Measurements from ENCODE around the gene ANKEF1. TPM values are rescaled to one million over a fixed set of nuclear protein-coding genes. Genes with fewer than 3 reads are reported as not detected.

Gene ANKEF1
- 2.5 TPM for polyA plus RNA-seq (2013)

- POLR2A ChIA-PET = no interaction called here
- Histone ChIP-seq H3K9me3 (ENCODE audit: control extremely low read depth in 1 of 5, control insufficient read depth in 4 of 5, insufficient read depth in 2 of 5, low read depth in 1 of 5, low read length in 4 of 5) (no peaks in the 10 kb centered on the region), H3K36me3 (ENCODE audit: control insufficient read depth in 4 of 4, insufficient read depth in 4 of 4, low read length in 3 of 4) (peaks cover 0 to 3% (median 0%) of the 10 kb centered on the region in 4 experiments), H3K27me3 (replicated peaks in 2 of 5; ENCODE audit: control insufficient read depth in 4 of 5, insufficient read depth in 5 of 5, low read length in 4 of 5) (peaks cover 0 to 2% (median 0%) of the 10 kb centered on the region in 5 experiments), H3K4me1 (ENCODE audit: control extremely low read depth in 1 of 4, control insufficient read depth in 4 of 4, insufficient read depth in 4 of 4, low read length in 3 of 4) (peaks cover 3 to 9% (median 7%) of the 10 kb centered on the region in 4 experiments), H3K27ac (ENCODE audit: insufficient read depth in 1 of 2, low read depth in 1 of 2, low read length in 2 of 2, poor library complexity in 1 of 2, severe bottlenecking in 2 of 2) (no peak within 1 kb of the TSS), H3K4me3 (ENCODE audit: control insufficient read depth in 1 of 7, extremely low read depth in 1 of 7, insufficient read depth in 4 of 7, low read depth in 2 of 7, low read length in 6 of 7) (peak within 1 kb of the TSS; percentile 32 to 84 (median 71))
- CTCF ChIA-PET = interaction anchor here (1.3 kb wide), 1 partner anchor 48 kb away, joined by 3 read pairs; no protein-coding TSS in a partner anchor
- peak; percentile 61 to 84 (median 74) for DNase-seq
- WGBS (ENCODE audit: insufficient coverage) = under 1% methylated on average over 40 of the region's 65 CpGs
These were observed at the start of gene ANKEF1 for GRCh38 chr20:10034717-10035571. TSS of gene ANKEF1 (plus strand) at chr20:10034987. CDS start at chr20:10038302, 3,315 bp downstream.

GRCh38 chr20:9985281-9985680, 49.5 kb upstream of the ANKEF1 start:
- H3K4me3 ChIP-seq (ENCODE audit: control insufficient read depth in 1 of 7, extremely low read depth in 1 of 7, insufficient read depth in 4 of 7, low read depth in 2 of 7, low read length in 6 of 7) = no peak overlapping the region
- H3K27me3 ChIP-seq (replicated peaks in 2 of 5; ENCODE audit: control insufficient read depth in 4 of 5, insufficient read depth in 5 of 5, low read length in 4 of 5) = no peaks in the 10 kb centered on the region
- no peaks in the 10 kb centered on the region for H3K9me3 ChIP-seq (ENCODE audit: control extremely low read depth in 1 of 5, control insufficient read depth in 4 of 5, insufficient read depth in 2 of 5, low read depth in 1 of 5, low read length in 4 of 5)
- no peak overlapping the region for H3K27ac ChIP-seq (ENCODE audit: insufficient read depth in 1 of 2, low read depth in 1 of 2, low read length in 2 of 2, poor library complexity in 1 of 2, severe bottlenecking in 2 of 2)
- POLR2A ChIA-PET = no interaction called here
- H3K36me3 ChIP-seq (ENCODE audit: control insufficient read depth in 4 of 4, insufficient read depth in 4 of 4, low read length in 3 of 4) = no peaks in the 10 kb centered on the region
- peaks cover 0 to 13% (median 3%) of the 10 kb centered on the region in 4 experiments for H3K4me1 ChIP-seq (ENCODE audit: control extremely low read depth in 1 of 4, control insufficient read depth in 4 of 4, insufficient read depth in 4 of 4, low read length in 3 of 4)
- no peak for DNase-seq
- CTCF ChIA-PET = interaction anchor here (1.1 to 3.9 kb wide), 2 partner anchors 9 to 105 kb away, joined by 3 to 13 read pairs; no protein-coding TSS in a partner anchor

- ChIA-PET CTCF (interaction anchor here (1.1 to 3.9 kb wide), 3 partner anchors 9 to 105 kb away, joined by 3 to 13 read pairs (median 3); no protein-coding TSS in a partner anchor), POLR2A (no interaction called here)
- DNase-seq = no peak
- H3K36me3 ChIP-seq (ENCODE audit: control insufficient read depth in 4 of 4, insufficient read depth in 4 of 4, low read length in 3 of 4) = no peaks in the 10 kb centered on the region
- peaks cover 0 to 13% (median 3%) of the 10 kb centered on the region in 4 experiments for H3K4me1 ChIP-seq (ENCODE audit: control extremely low read depth in 1 of 4, control insufficient read depth in 4 of 4, insufficient read depth in 4 of 4, low read length in 3 of 4)
- 100% methylated on average over 1 of the region's 2 CpGs for WGBS (ENCODE audit: insufficient coverage)
- no peaks in the 10 kb centered on the region for H3K27me3 ChIP-seq (replicated peaks in 2 of 5; ENCODE audit: control insufficient read depth in 4 of 5, insufficient read depth in 5 of 5, low read length in 4 of 5)
- H3K27ac ChIP-seq (ENCODE audit: insufficient read depth in 1 of 2, low read depth in 1 of 2, low read length in 2 of 2, poor library complexity in 1 of 2, severe bottlenecking in 2 of 2) = no peak overlapping the region
- no peaks in the 10 kb centered on the region for H3K9me3 ChIP-seq (ENCODE audit: control extremely low read depth in 1 of 5, control insufficient read depth in 4 of 5, insufficient read depth in 2 of 5, low read depth in 1 of 5, low read length in 4 of 5)
- no peak overlapping the region for H3K4me3 ChIP-seq (ENCODE audit: control insufficient read depth in 1 of 7, extremely low read depth in 1 of 7, insufficient read depth in 4 of 7, low read depth in 2 of 7, low read length in 6 of 7)
These were observed 49.0 kb upstream of the ANKEF1 start for GRCh38 chr20:9985773-9986172.

- CTCF ChIA-PET = interaction anchor here (1.1 to 1.9 kb wide), 2 partner anchors 13 to 101 kb away, joined by 4 to 5 read pairs; no protein-coding TSS in a partner anchor
- peaks cover 0 to 1% (median 0%) of the 10 kb centered on the region in 5 experiments for H3K9me3 ChIP-seq (ENCODE audit: control extremely low read depth in 1 of 5, control insufficient read depth in 4 of 5, insufficient read depth in 2 of 5, low read depth in 1 of 5, low read length in 4 of 5)
- H3K4me3 ChIP-seq (ENCODE audit: control insufficient read depth in 1 of 7, extremely low read depth in 1 of 7, insufficient read depth in 4 of 7, low read depth in 2 of 7, low read length in 6 of 7) = no peak overlapping the region
- WGBS (ENCODE audit: insufficient coverage) = no CpG with 5 or more reads among the region's 1 CpG
- DNase-seq = peak in 2 of 3 donors; percentile 63 to 73
- H3K27me3 ChIP-seq (replicated peaks in 2 of 5; ENCODE audit: control insufficient read depth in 4 of 5, insufficient read depth in 5 of 5, low read length in 4 of 5) = no peaks in the 10 kb centered on the region
- POLR2A ChIA-PET = no interaction called here
- H3K4me1 ChIP-seq (ENCODE audit: control extremely low read depth in 1 of 4, control insufficient read depth in 4 of 4, insufficient read depth in 4 of 4, low read length in 3 of 4) = peaks cover 0 to 13% (median 2%) of the 10 kb centered on the region in 4 experiments
- H3K36me3 ChIP-seq (ENCODE audit: control insufficient read depth in 4 of 4, insufficient read depth in 4 of 4, low read length in 3 of 4) = no peaks in the 10 kb centered on the region
- no peak overlapping the region for H3K27ac ChIP-seq (ENCODE audit: insufficient read depth in 1 of 2, low read depth in 1 of 2, low read length in 2 of 2, poor library complexity in 1 of 2, severe bottlenecking in 2 of 2)
These were observed 45.6 kb upstream of the ANKEF1 start for GRCh38 chr20:9989066-9989724.

GRCh38 chr20:9993137-9993536, 41.6 kb upstream of the ANKEF1 start:
- ChIA-PET POLR2A (no interaction called here), CTCF (no interaction called here)
- H3K4me3 ChIP-seq (ENCODE audit: control insufficient read depth in 1 of 7, extremely low read depth in 1 of 7, insufficient read depth in 4 of 7, low read depth in 2 of 7, low read length in 6 of 7) = no peak overlapping the region
- peaks cover 0 to 4% (median 2%) of the 10 kb centered on the region in 5 experiments for H3K9me3 ChIP-seq (ENCODE audit: control extremely low read depth in 1 of 5, control insufficient read depth in 4 of 5, insufficient read depth in 2 of 5, low read depth in 1 of 5, low read length in 4 of 5)
- peaks cover 0 to 13% (median 2%) of the 10 kb centered on the region in 4 experiments for H3K4me1 ChIP-seq (ENCODE audit: control extremely low read depth in 1 of 4, control insufficient read depth in 4 of 4, insufficient read depth in 4 of 4, low read length in 3 of 4)
- H3K27ac ChIP-seq (ENCODE audit: insufficient read depth in 1 of 2, low read depth in 1 of 2, low read length in 2 of 2, poor library complexity in 1 of 2, severe bottlenecking in 2 of 2) = no peak overlapping the region
- no CpG with 5 or more reads among the region's 4 CpGs for WGBS (ENCODE audit: insufficient coverage)
- H3K36me3 ChIP-seq (ENCODE audit: control insufficient read depth in 4 of 4, insufficient read depth in 4 of 4, low read length in 3 of 4) = no peaks in the 10 kb centered on the region
- H3K27me3 ChIP-seq (replicated peaks in 2 of 5; ENCODE audit: control insufficient read depth in 4 of 5, insufficient read depth in 5 of 5, low read length in 4 of 5) = no peaks in the 10 kb centered on the region
- DNase-seq = no peak

- Histone ChIP-seq H3K36me3 (ENCODE audit: control insufficient read depth in 4 of 4, insufficient read depth in 4 of 4, low read length in 3 of 4) (no peaks in the 10 kb centered on the region), H3K27ac (ENCODE audit: insufficient read depth in 1 of 2, low read depth in 1 of 2, low read length in 2 of 2, poor library complexity in 1 of 2, severe bottlenecking in 2 of 2) (no peak overlapping the region), H3K4me3 (ENCODE audit: control insufficient read depth in 1 of 7, extremely low read depth in 1 of 7, insufficient read depth in 4 of 7, low read depth in 2 of 7, low read length in 6 of 7) (no peak overlapping the region), H3K27me3 (replicated peaks in 2 of 5; ENCODE audit: control insufficient read depth in 4 of 5, insufficient read depth in 5 of 5, low read length in 4 of 5) (no peaks in the 10 kb centered on the region), H3K9me3 (ENCODE audit: control extremely low read depth in 1 of 5, control insufficient read depth in 4 of 5, insufficient read depth in 2 of 5, low read depth in 1 of 5, low read length in 4 of 5) (peaks cover 0 to 4% (median 2%) of the 10 kb centered on the region in 5 experiments), H3K4me1 (ENCODE audit: control extremely low read depth in 1 of 4, control insufficient read depth in 4 of 4, insufficient read depth in 4 of 4, low read length in 3 of 4) (peaks cover 0 to 1% (median under 1%) of the 10 kb centered on the region in 4 experiments)
- POLR2A ChIA-PET = no interaction called here
- CTCF ChIA-PET = interaction anchor here (1.0 kb wide), 1 partner anchor 231 kb away, joined by 3 read pairs; no protein-coding TSS in a partner anchor
- no peak for DNase-seq
These were observed 40.1 kb upstream of the ANKEF1 start for GRCh38 chr20:9994676-9995075.
